ENCODE data around the gene MSX1.

Gene MSX1

GRCh38 chr4:4818415-4819212 is 40.9 kb upstream of the MSX1 start:
- Histone ChIP-seq H3K18ac (ENCODE audit: low read length) (no peak overlapping the region), H4K12ac (ENCODE audit: low read depth, low read length) (no peak overlapping the region), H4K8ac (ENCODE audit: low read depth, low read length) (no peak overlapping the region), H3K9me3 (ENCODE audit: insufficient read depth, low read depth, low read length) (peaks cover 7% of the 10 kb centered on the region), H2BK5ac (ENCODE audit: low read depth, low read length, poor library complexity) (no peak overlapping the region), H2AFZ (ENCODE audit: insufficient read depth, low read length, poor library complexity) (no peak overlapping the region), H3K36me3 (ENCODE audit: control insufficient read depth in 1 of 2, insufficient read depth in 2 of 2, low read length in 2 of 2) (no peaks in the 10 kb centered on the region), H2BK120ac (ENCODE audit: insufficient read depth, low read length, poor library complexity) (no peak overlapping the region), H3K79me1 (ENCODE audit: low read length) (no peaks in the 10 kb centered on the region), H3K9ac (ENCODE audit: low read length) (no peak overlapping the region), H3K79me2 (ENCODE audit: control insufficient read depth, insufficient read depth, low read length, poor library complexity) (no peaks in the 10 kb centered on the region), H3K4me3 (ENCODE audit: low read depth, low read length) (no peak overlapping the region), H3K14ac (ENCODE audit: low read length) (no peak overlapping the region), H2AK5ac (ENCODE audit: low read length) (no peak overlapping the region), H4K91ac (ENCODE audit: low read depth, low read length) (no peak overlapping the region), H3K23ac (ENCODE audit: low read length) (no peak overlapping the region), H3K4me1 (ENCODE audit: control insufficient read depth in 1 of 2, insufficient read depth in 2 of 2, low read length in 2 of 2) (no peaks in the 10 kb centered on the region), H3K4me2 (ENCODE audit: low read length) (no peak overlapping the region), H3K27me3 (ENCODE audit: insufficient read depth, low read length) (no peaks in the 10 kb centered on the region), H3K27ac (ENCODE audit: low read depth, low read length) (no peak overlapping the region), H3K4ac (ENCODE audit: low read depth, low read length) (no peak overlapping the region), H2BK12ac (ENCODE audit: low read length) (no peak overlapping the region)
- WGBS (ENCODE audit: extremely low coverage, insufficient coverage, insufficient read length) = no CpG with 5 or more reads among the region's 17 CpGs
- DNase-seq = no peak

GRCh38 chr4:4819213-4819606 is 40.3 kb upstream of the MSX1 start:
- Histone ChIP-seq H3K27ac (ENCODE audit: low read depth, low read length) (no peak overlapping the region), H2BK12ac (ENCODE audit: low read length) (no peak overlapping the region), H3K79me1 (ENCODE audit: low read length) (no peaks in the 10 kb centered on the region), H3K23ac (ENCODE audit: low read length) (no peak overlapping the region), H3K79me2 (ENCODE audit: control insufficient read depth, insufficient read depth, low read length, poor library complexity) (no peaks in the 10 kb centered on the region), H3K4ac (ENCODE audit: low read depth, low read length) (no peak overlapping the region), H3K36me3 (ENCODE audit: control insufficient read depth in 1 of 2, insufficient read depth in 2 of 2, low read length in 2 of 2) (no peaks in the 10 kb centered on the region), H3K27me3 (ENCODE audit: insufficient read depth, low read length) (no peaks in the 10 kb centered on the region), H2AK5ac (ENCODE audit: low read length) (no peak overlapping the region), H2AFZ (ENCODE audit: insufficient read depth, low read length, poor library complexity) (no peak overlapping the region), H3K18ac (ENCODE audit: low read length) (no peak overlapping the region), H3K14ac (ENCODE audit: low read length) (no peak overlapping the region), H2BK5ac (ENCODE audit: low read depth, low read length, poor library complexity) (no peak overlapping the region), H3K9me3 (ENCODE audit: insufficient read depth, low read depth, low read length) (peaks cover 7% of the 10 kb centered on the region), H4K91ac (ENCODE audit: low read depth, low read length) (no peak overlapping the region), H2BK120ac (ENCODE audit: insufficient read depth, low read length, poor library complexity) (no peak overlapping the region), H4K12ac (ENCODE audit: low read depth, low read length) (no peak overlapping the region), H4K8ac (ENCODE audit: low read depth, low read length) (no peak overlapping the region), H3K4me1 (ENCODE audit: control insufficient read depth in 1 of 2, insufficient read depth in 2 of 2, low read length in 2 of 2) (no peaks in the 10 kb centered on the region), H3K9ac (ENCODE audit: low read length) (no peak overlapping the region), H3K4me3 (ENCODE audit: low read depth, low read length) (no peak overlapping the region), H3K4me2 (ENCODE audit: low read length) (no peak overlapping the region)
- DNase-seq = no peak
- WGBS (ENCODE audit: extremely low coverage, insufficient coverage, insufficient read length) = no CpG with 5 or more reads among the region's 5 CpGs

- Histone ChIP-seq H3K79me1 (ENCODE audit: low read length) (no peaks in the 10 kb centered on the region), H3K79me2 (ENCODE audit: control insufficient read depth, insufficient read depth, low read length, poor library complexity) (no peaks in the 10 kb centered on the region), H3K36me3 (ENCODE audit: control insufficient read depth in 1 of 2, insufficient read depth in 2 of 2, low read length in 2 of 2) (no peaks in the 10 kb centered on the region), H3K27ac (ENCODE audit: low read depth, low read length) (no peak overlapping the region), H3K4me2 (ENCODE audit: low read length) (no peak overlapping the region), H2AK5ac (ENCODE audit: low read length) (no peak overlapping the region), H4K91ac (ENCODE audit: low read depth, low read length) (no peak overlapping the region), H3K23ac (ENCODE audit: low read length) (no peak overlapping the region), H3K14ac (ENCODE audit: low read length) (no peak overlapping the region), H3K4me1 (ENCODE audit: control insufficient read depth in 1 of 2, insufficient read depth in 2 of 2, low read length in 2 of 2) (no peaks in the 10 kb centered on the region), H4K12ac (ENCODE audit: low read depth, low read length) (no peak overlapping the region), H3K4ac (ENCODE audit: low read depth, low read length) (no peak overlapping the region), H2BK12ac (ENCODE audit: low read length) (no peak overlapping the region), H3K9ac (ENCODE audit: low read length) (no peak overlapping the region), H3K4me3 (ENCODE audit: low read depth, low read length) (no peak overlapping the region), H3K18ac (ENCODE audit: low read length) (no peak overlapping the region), H2AFZ (ENCODE audit: insufficient read depth, low read length, poor library complexity) (no peak overlapping the region), H4K8ac (ENCODE audit: low read depth, low read length) (no peak overlapping the region), H2BK5ac (ENCODE audit: low read depth, low read length, poor library complexity) (no peak overlapping the region), H2BK120ac (ENCODE audit: insufficient read depth, low read length, poor library complexity) (no peak overlapping the region), H3K27me3 (ENCODE audit: insufficient read depth, low read length) (no peaks in the 10 kb centered on the region), H3K9me3 (ENCODE audit: insufficient read depth, low read depth, low read length) (peaks cover 7% of the 10 kb centered on the region)
- WGBS (ENCODE audit: extremely low coverage, insufficient coverage, insufficient read length) = no CpG with 5 or more reads among the region's 14 CpGs
- DNase-seq = no peak
Observed at GRCh38 chr4:4820261-4820660, 39.2 kb upstream of the MSX1 start.

- WGBS (ENCODE audit: extremely low coverage, insufficient coverage, insufficient read length) = no CpG with 5 or more reads among the region's 3 CpGs
- Histone ChIP-seq H3K79me1 (ENCODE audit: low read length) (no peaks in the 10 kb centered on the region), H3K18ac (ENCODE audit: low read length) (no peak overlapping the region), H4K8ac (ENCODE audit: low read depth, low read length) (no peak overlapping the region), H3K14ac (ENCODE audit: low read length) (no peak overlapping the region), H2BK120ac (ENCODE audit: insufficient read depth, low read length, poor library complexity) (no peak overlapping the region), H3K9me3 (ENCODE audit: insufficient read depth, low read depth, low read length) (peaks cover 7% of the 10 kb centered on the region), H3K4me3 (ENCODE audit: low read depth, low read length) (no peak overlapping the region), H3K27me3 (ENCODE audit: insufficient read depth, low read length) (no peaks in the 10 kb centered on the region), H3K36me3 (ENCODE audit: control insufficient read depth in 1 of 2, insufficient read depth in 2 of 2, low read length in 2 of 2) (no peaks in the 10 kb centered on the region), H2BK12ac (ENCODE audit: low read length) (no peak overlapping the region), H3K4me2 (ENCODE audit: low read length) (no peak overlapping the region), H4K91ac (ENCODE audit: low read depth, low read length) (no peak overlapping the region), H3K27ac (ENCODE audit: low read depth, low read length) (no peak overlapping the region), H2AFZ (ENCODE audit: insufficient read depth, low read length, poor library complexity) (no peak overlapping the region), H3K4ac (ENCODE audit: low read depth, low read length) (no peak overlapping the region), H4K12ac (ENCODE audit: low read depth, low read length) (no peak overlapping the region), H2AK5ac (ENCODE audit: low read length) (no peak overlapping the region), H3K79me2 (ENCODE audit: control insufficient read depth, insufficient read depth, low read length, poor library complexity) (no peaks in the 10 kb centered on the region), H3K9ac (ENCODE audit: low read length) (no peak overlapping the region), H3K23ac (ENCODE audit: low read length) (no peak overlapping the region), H2BK5ac (ENCODE audit: low read depth, low read length, poor library complexity) (no peak overlapping the region), H3K4me1 (ENCODE audit: control insufficient read depth in 1 of 2, insufficient read depth in 2 of 2, low read length in 2 of 2) (no peaks in the 10 kb centered on the region)
- no peak for DNase-seq
Observed at GRCh38 chr4:4820739-4821138, 38.7 kb upstream of the MSX1 start.
